SH-SY5Y (cell line): Measurements from ENCODE around the gene NAV2.

Experiments used
- GATA2 ChIP-seq: IDR thresholded peaks from 2 replicates; pipeline ENCODE4 v1.6.1; 2011; ENCODE audit warnings: mild to moderate bottlenecking, low read depth, low read length
- GATA3 ChIP-seq: IDR thresholded peaks from 2 replicates; pipeline ENCODE4 v1.6.1; 2011; ENCODE audit warnings: low read depth, mild to moderate bottlenecking, low read length, moderate library complexity

DNA sequence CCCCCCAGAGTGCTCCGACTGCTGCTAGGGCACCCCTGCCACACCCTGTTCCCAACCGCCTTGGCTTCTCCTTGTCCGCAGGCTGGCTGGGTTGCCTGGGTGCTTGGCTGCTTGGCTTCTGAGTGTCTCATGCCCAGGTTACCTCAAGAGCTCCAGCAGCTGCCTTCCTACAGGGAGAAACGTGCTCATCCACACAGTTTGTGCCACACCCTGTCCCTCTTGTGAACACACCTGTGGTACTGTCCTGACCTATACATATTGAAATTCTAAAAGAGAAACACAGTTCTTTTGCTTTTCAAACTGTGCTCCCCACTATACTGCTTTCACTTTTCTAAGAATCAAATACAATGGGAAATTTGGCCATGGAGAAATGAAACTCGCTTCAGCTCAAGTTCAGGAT lies 256.2 kb downstream of the NAV2 start:
- no peak for TF ChIP-seq GATA3
- TF ChIP-seq GATA2, result no peak
